Activated CD4-positive, alpha-beta memory T cell treated with anti-CD3 and anti-CD28 coated beads, Interleukin-2, amount 10 ng/mL, durations not matched to agents 7 days and 5 days (primary cell): ENCODE measurements around the gene ADGRA1. TPM values are rescaled to one million over a fixed set of nuclear protein-coding genes. Genes with fewer than 3 reads are reported as not detected.
"Not testable (repeated sequence)": the region's sequence is repeated elsewhere in the genome, so short reads cannot be mapped to it uniquely, and the experiment has no call there.

Source experiments
- CTCF ChIA-PET: fragments of 350-600 bp; sonication (Branson Sonifier 250); formaldehyde crosslinking; loops from one replicate; lab custom pipeline; 2021; ENCODE audit warnings: antibody characterized with exemption, inconsistent platforms; lab: Charles Lee
- POLR2A ChIA-PET: fragments of 350-600 bp; sonication (Branson Sonifier 250); formaldehyde crosslinking; loops from one replicate; lab custom pipeline; 2021; ENCODE audit warnings: antibody characterized with exemption; lab: Charles Lee
- DNase-seq: peaks from one replicate; pipeline ENCODE4 v3.0.0-alpha.2; 2020
- H3K27ac Mint-ChIP-seq: one replicate; pipeline ENCODE4 v1.8.0; 2021; ENCODE audit warnings: mild to moderate bottlenecking, mixed read lengths
- H3K27me3 Mint-ChIP-seq: one replicate; pipeline ENCODE4 v1.8.0; 2021; ENCODE audit warnings: mixed read lengths
- H3K36me3 Mint-ChIP-seq: one replicate; pipeline ENCODE4 v1.8.0; 2021; ENCODE audit warnings: low read depth, mixed read lengths
- H3K4me1 Mint-ChIP-seq: one replicate; pipeline ENCODE4 v1.8.0; 2021; ENCODE audit warnings: mixed read lengths
- H3K4me3 Mint-ChIP-seq: one replicate; pipeline ENCODE4 v1.8.0; 2021; ENCODE audit warnings: mild to moderate bottlenecking, mixed read lengths
- H3K9me3 Mint-ChIP-seq: one replicate; pipeline ENCODE4 v1.8.0; 2021; ENCODE audit warnings: mixed read lengths
- total RNA-seq, 2 experiments: library from RNA; stranded (reverse); gene quantifications; one replicate each; pipeline ENCODE4 v1.2.3, GENCODE V29; 2021

The ADGRA1 gene
- total RNA-seq, 2 experiments from 2014 or later = not detected

GRCh38 chr10:133109711-133110110, 22.0 kb downstream of the ADGRA1 start:
- no peak for DNase-seq
- POLR2A ChIA-PET = no interaction called here
- no peaks in the 10 kb centered on the region for H3K36me3 Mint-ChIP-seq
- peaks cover 12% of the 10 kb centered on the region for H3K9me3 Mint-ChIP-seq
- peaks cover 2% of the 10 kb centered on the region for H3K27me3 Mint-ChIP-seq
- H3K4me3 Mint-ChIP-seq = no peak overlapping the region
- CTCF ChIA-PET = no interaction called here
- no peak overlapping the region for H3K27ac Mint-ChIP-seq
- no peaks in the 10 kb centered on the region for H3K4me1 Mint-ChIP-seq

GRCh38 chr10:133110133-133110532, 22.4 kb downstream of the ADGRA1 start:
- ChIA-PET CTCF (no interaction called here), POLR2A (no interaction called here)
- Mint-ChIP-seq H3K4me3 (no peak overlapping the region), H3K36me3 (no peaks in the 10 kb centered on the region), H3K27me3 (peaks cover under 1% of the 10 kb centered on the region), H3K4me1 (no peaks in the 10 kb centered on the region), H3K9me3 (peaks cover 12% of the 10 kb centered on the region), H3K27ac (no peak overlapping the region)
- no peak for DNase-seq

DNA sequence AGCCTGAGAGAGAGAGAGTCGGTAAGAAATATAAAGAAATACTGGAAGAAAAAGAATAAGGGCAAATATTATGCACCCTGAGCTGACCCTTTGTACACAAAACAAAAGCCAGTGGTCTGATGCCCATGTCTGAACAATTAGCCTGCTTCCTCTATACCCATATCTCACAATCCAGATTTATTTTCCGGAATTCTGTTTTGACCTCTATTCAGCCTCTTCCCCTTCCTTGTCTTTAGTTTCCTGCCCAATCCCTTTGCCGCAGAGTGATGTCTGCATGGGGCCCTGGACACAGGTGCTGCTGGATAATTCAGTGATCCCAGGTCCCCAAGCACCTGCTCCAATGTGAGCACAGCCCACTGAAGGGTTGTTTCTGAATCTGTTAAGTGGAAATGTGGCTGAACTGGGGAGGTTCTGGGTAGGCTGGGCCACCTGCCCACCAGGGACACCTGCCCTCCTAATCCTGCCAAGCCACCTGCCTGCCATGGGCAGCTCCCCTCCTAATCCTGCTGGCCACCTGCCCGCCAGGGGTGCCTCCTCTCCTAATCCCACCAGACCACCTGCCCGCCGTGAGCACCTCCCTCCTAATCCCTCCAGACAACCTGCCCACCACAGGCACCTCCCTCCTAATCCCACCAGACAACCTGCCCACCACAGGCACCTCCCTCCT, 23.0 kb downstream of the ADGRA1 start:
- H3K27me3 Mint-ChIP-seq = no peaks in the 10 kb centered on the region
- POLR2A ChIA-PET = no interaction called here

GRCh38 chr10:133111640-133112039, 23.9 kb downstream of the ADGRA1 start:
- DNase-seq, H3K27ac Mint-ChIP-seq, H3K4me3 Mint-ChIP-seq, H3K36me3 Mint-ChIP-seq, H3K4me1 Mint-ChIP-seq, CTCF ChIA-PET, POLR2A ChIA-PET, H3K27me3 Mint-ChIP-seq: not testable (repeated sequence)
- H3K9me3 Mint-ChIP-seq = peaks cover 12% of the 10 kb centered on the region

More for the DNA sequence above, 23.0 kb downstream of the ADGRA1 start:
- Mint-ChIP-seq H3K4me3 (no peak overlapping the region), H3K9me3 (peaks cover 12% of the 10 kb centered on the region), H3K4me1 (no peaks in the 10 kb centered on the region), H3K36me3 (no peaks in the 10 kb centered on the region), H3K27ac (no peak overlapping the region)
- CTCF ChIA-PET = no interaction called here
- DNase-seq = no peak

GRCh38 chr10:133113146-133113830, 25.6 kb downstream of the ADGRA1 start:
- Mint-ChIP-seq H3K4me3 (no peak overlapping the region), H3K4me1 (no peaks in the 10 kb centered on the region), H3K27me3 (no peaks in the 10 kb centered on the region), H3K36me3 (no peaks in the 10 kb centered on the region), H3K9me3 (peaks cover 4% of the 10 kb centered on the region), H3K27ac (no peak overlapping the region)
- ChIA-PET POLR2A (no interaction called here), CTCF (no interaction called here)
- DNase-seq = no peak

DNA sequence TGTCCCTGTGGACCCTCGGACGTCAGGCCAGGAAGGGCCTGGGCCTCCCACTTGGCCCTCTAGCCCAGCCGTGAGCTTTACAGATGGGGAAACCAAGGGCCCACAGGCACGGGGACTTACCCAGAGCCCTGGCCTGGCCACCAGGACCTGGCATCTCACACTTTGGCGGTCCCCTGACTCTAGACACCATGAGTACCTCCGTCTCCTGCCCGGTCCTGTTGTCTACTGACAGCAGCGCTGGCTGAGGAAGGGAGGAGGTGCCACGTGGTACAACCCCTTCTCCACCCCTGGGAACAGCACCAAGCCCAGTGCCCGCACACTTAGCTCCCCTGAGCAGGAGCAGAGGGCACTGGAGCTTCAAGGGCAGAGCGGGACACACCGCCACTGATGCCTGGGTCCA, 26.1 kb downstream of the ADGRA1 start:
- no peaks in the 10 kb centered on the region for H3K27me3 Mint-ChIP-seq
- ChIA-PET POLR2A (no interaction called here), CTCF (no interaction called here)
- peaks cover 8% of the 10 kb centered on the region for H3K9me3 Mint-ChIP-seq
- H3K4me3 Mint-ChIP-seq = no peak overlapping the region
- H3K36me3 Mint-ChIP-seq = no peaks in the 10 kb centered on the region
- H3K4me1 Mint-ChIP-seq = no peaks in the 10 kb centered on the region
- no peak for DNase-seq
- H3K27ac Mint-ChIP-seq = no peak overlapping the region

DNA sequence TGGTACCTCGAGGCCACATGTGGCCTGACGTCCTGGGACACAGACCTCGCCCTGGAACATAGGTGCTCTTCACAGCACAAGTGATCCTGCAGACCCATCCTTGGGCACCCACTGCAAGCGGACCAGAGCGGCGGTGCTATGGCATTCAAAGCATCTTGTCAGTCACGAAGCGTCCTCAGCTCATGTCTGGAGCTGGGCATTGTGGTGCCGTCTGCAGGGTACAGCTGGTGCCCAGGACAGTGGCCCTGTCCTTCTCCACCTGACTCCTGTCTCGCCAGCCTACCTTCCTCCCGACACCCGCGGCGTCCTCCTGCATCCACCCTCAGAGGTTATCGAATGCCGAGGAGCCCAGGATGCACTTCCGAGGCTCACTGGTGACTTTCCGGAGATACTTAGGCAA, 26.5 kb downstream of the ADGRA1 start:
- no peak overlapping the region for H3K27ac Mint-ChIP-seq
- H3K4me3 Mint-ChIP-seq = no peak overlapping the region
- DNase-seq = no peak
- H3K4me1 Mint-ChIP-seq = no peaks in the 10 kb centered on the region
- POLR2A ChIA-PET = no interaction called here
- H3K27me3 Mint-ChIP-seq = no peaks in the 10 kb centered on the region
- CTCF ChIA-PET = no interaction called here
- H3K9me3 Mint-ChIP-seq = peaks cover 10% of the 10 kb centered on the region
- H3K36me3 Mint-ChIP-seq = no peaks in the 10 kb centered on the region

- ChIA-PET CTCF (no interaction called here), POLR2A (no interaction called here)
- Mint-ChIP-seq H3K27ac (no peak overlapping the region), H3K27me3 (no peaks in the 10 kb centered on the region), H3K4me3 (no peak overlapping the region), H3K9me3 (peaks cover 11% of the 10 kb centered on the region), H3K36me3 (no peaks in the 10 kb centered on the region), H3K4me1 (no peaks in the 10 kb centered on the region)
- DNase-seq = no peak
Observed at GRCh38 chr10:133114726-133115452, 27.2 kb downstream of the ADGRA1 start.

DNA sequence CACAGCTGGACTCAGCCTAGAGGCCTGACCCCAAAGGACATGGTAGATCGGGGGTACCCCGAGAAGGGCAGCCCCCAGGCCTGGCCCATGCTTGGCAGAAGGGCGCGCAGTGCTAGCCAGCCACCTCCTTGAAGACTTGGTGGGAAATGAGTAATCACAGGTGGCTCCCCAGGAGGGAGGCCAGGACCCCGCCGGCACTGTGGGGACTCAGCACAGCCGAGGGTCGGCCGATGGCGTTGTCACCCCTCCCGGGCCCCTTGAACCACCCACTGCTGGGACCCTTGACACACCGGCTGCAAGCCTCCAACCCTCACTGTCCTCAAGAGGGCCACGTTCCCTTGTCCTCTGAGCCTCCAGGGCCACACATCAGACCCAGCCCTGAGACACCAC, 27.7 kb downstream of the ADGRA1 start:
- CTCF ChIA-PET = no interaction called here
- H3K27me3 Mint-ChIP-seq = no peaks in the 10 kb centered on the region
- POLR2A ChIA-PET = no interaction called here
- peaks cover 11% of the 10 kb centered on the region for H3K9me3 Mint-ChIP-seq
- no peaks in the 10 kb centered on the region for H3K36me3 Mint-ChIP-seq
- no peaks in the 10 kb centered on the region for H3K4me1 Mint-ChIP-seq
- DNase-seq = no peak
- H3K27ac Mint-ChIP-seq = no peak overlapping the region
- no peak overlapping the region for H3K4me3 Mint-ChIP-seq

GRCh38 chr10:133115976-133116375, 28.3 kb downstream of the ADGRA1 start:
- Mint-ChIP-seq H3K4me3 (no peak overlapping the region), H3K27me3 (no peaks in the 10 kb centered on the region), H3K27ac (no peak overlapping the region), H3K36me3 (no peaks in the 10 kb centered on the region), H3K4me1 (no peaks in the 10 kb centered on the region), H3K9me3 (peaks cover 11% of the 10 kb centered on the region)
- ChIA-PET POLR2A (no interaction called here), CTCF (no interaction called here)
- DNase-seq = no peak

GRCh38 chr10:133116455-133116854, 28.7 kb downstream of the ADGRA1 start:
- POLR2A ChIA-PET = no interaction called here
- DNase-seq = no peak
- H3K4me3 Mint-ChIP-seq = no peak overlapping the region

DNA sequence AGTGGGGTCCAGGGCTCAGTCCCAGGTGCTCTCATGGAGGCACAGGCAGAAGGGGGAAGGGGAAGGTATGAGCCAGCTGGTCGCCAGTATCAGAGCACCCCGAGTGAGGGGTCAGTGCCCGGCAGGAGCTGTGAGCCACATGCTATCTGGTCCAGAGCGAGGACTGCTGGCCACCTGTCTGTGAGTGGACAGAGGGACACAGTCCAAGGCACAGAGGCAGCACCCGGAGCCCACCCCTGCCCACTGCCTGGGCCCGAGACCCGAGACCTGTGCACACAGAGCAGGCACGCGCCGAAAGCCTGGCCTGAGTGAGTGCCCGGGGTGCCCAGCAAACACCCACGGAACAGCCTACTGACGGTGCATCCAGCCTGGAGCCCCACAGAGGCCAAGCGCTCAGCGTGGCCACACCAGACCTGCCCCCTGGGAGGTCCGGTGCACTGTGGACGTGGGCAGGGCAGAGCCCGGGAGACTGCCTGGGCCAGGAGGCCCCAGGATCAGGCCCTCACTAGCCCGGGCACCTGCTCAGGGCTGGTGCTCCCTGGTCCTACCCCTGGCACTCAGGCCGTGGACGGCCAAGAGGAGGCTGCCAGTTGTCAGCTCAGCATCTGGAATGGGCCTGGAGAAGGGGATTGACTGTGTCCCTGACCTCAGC, 29.4 kb downstream of the ADGRA1 start:
- no peaks in the 10 kb centered on the region for H3K4me1 Mint-ChIP-seq
- H3K4me3 Mint-ChIP-seq = no peak overlapping the region
- no peaks in the 10 kb centered on the region for H3K27me3 Mint-ChIP-seq
- ChIA-PET CTCF (no interaction called here), POLR2A (no interaction called here)
- no peak overlapping the region for H3K27ac Mint-ChIP-seq
- H3K9me3 Mint-ChIP-seq = peaks cover 11% of the 10 kb centered on the region
- no peaks in the 10 kb centered on the region for H3K36me3 Mint-ChIP-seq
- DNase-seq = no peak

More at GRCh38 chr10:133116455-133116854, 28.7 kb downstream of the ADGRA1 start:
- Mint-ChIP-seq H3K27ac (no peak overlapping the region), H3K9me3 (peaks cover 11% of the 10 kb centered on the region), H3K4me1 (no peaks in the 10 kb centered on the region), H3K27me3 (no peaks in the 10 kb centered on the region), H3K36me3 (no peaks in the 10 kb centered on the region)
- CTCF ChIA-PET = no interaction called here

GRCh38 chr10:133117688-133118071, 30.0 kb downstream of the ADGRA1 start:
- no peaks in the 10 kb centered on the region for H3K27me3 Mint-ChIP-seq
- H3K36me3 Mint-ChIP-seq = no peaks in the 10 kb centered on the region
- H3K9me3 Mint-ChIP-seq = peaks cover 11% of the 10 kb centered on the region
- H3K4me1 Mint-ChIP-seq = no peaks in the 10 kb centered on the region
- no peak for DNase-seq
- POLR2A ChIA-PET = no interaction called here
- CTCF ChIA-PET = no interaction called here
- H3K4me3 Mint-ChIP-seq = no peak overlapping the region
- no peak overlapping the region for H3K27ac Mint-ChIP-seq
